HG03025 (cell line): ENCODE results near the gene CNOT2.
"Not testable (repeated sequence)": the region's sequence is repeated elsewhere in the genome, so short reads cannot be mapped to it uniquely, and the experiment has no call there.

Experiments
- ATAC-seq: cut with Tn5 transposase; IDR thresholded peaks from one replicate; pipeline ENCODE4 v1.9.1; 2021; ENCODE audit warnings: mild to moderate bottlenecking, moderate library complexity; ENCODE audit not compliant: unreplicated experiment, low FRiP score

The CNOT2 gene

GRCh38 chr12:70292017-70292776 is 49.0 kb downstream of the CNOT2 start:
- no peak for ATAC-seq

GRCh38 chr12:70304684-70305555 is 61.7 kb downstream of the CNOT2 start:
- not testable (repeated sequence) for ATAC-seq

DNA sequence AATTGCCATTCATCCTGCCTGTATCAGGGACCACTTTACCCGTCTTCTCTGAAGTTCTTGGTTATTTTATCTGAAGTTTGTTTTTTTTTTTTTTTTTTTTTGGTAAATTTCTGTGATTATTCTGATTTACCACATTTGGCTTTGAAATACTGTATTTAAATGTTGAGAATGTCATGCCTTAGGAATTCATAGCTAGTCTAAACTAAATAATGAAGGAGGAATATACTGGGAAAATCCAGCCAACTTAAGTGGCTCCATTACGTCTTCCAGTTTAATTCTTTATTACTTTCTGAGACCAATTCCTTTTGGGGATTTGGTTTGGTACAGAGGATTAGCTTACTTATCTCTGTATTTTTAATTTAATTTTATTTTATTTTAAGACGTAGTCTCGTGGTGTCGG is 62.6 kb downstream of the CNOT2 start:
- ATAC-seq: no peak

DNA sequence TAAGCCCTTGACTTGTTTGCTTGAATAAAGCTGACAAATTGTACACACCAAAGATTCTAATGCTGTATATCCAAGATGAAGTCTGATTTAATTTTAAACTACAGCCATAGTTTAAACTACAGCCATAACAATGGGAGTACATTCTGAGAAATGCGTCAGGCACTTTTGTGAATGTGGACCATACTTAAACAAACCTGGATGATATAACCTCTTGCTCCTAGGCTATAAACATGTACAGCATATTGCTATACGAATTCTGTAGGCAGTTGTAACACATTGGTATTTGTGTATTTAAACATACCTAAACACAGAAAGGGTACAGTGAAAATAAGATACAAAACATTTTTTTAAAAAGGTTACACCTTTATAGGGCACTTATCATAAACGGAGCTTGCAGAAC is 63.4 kb downstream of the CNOT2 start:
- ATAC-seq: no peak

DNA sequence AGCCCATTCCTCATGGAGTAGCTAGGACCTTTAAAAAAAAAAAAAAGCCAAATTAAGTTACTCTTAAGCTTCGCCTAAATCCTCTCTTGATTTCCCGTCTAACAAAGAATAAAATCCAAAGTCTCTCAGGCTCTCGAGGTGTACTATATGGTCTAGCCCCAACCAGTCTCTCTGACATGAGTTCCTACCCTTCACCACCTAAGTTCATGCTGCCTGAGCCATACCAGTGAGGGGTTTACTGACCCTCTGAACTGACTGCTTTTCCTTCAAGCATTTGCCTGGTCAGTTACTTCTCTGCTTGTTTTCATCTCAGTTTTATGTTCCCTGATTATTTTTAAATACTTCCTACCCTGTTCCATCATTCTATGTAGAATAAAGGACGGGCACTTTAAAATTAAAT is 64.6 kb downstream of the CNOT2 start:
- no peak for ATAC-seq

GRCh38 chr12:70309348-70309747 is 66.1 kb downstream of the CNOT2 start:
- ATAC-seq: no peak

DNA sequence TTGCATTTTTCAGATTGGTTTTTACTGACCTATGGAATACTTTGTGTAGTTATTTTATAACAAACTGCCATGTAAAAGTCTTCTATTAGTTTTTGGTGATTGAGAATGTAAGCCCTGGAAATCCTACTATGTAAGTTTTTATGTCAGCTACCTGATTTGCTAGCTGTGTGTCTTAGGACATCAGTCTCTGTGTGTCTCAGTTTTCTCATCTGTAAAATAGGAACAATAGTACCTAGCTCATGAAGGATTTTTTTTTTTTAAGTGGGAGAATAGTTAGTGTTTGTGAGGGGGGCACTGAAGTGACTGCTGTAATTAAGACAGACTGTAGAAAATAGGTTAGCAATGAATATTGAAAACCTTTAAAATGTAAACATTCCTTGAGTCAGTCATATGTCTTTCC is 70.9 kb downstream of the CNOT2 start:
- ATAC-seq: no peak

GRCh38 chr12:70317781-70318180 is 74.5 kb downstream of the CNOT2 start:
- ATAC-seq: peak; percentile 92

GRCh38 chr12:70319605-70320004 is 76.4 kb downstream of the CNOT2 start:
- ATAC-seq: no peak

DNA sequence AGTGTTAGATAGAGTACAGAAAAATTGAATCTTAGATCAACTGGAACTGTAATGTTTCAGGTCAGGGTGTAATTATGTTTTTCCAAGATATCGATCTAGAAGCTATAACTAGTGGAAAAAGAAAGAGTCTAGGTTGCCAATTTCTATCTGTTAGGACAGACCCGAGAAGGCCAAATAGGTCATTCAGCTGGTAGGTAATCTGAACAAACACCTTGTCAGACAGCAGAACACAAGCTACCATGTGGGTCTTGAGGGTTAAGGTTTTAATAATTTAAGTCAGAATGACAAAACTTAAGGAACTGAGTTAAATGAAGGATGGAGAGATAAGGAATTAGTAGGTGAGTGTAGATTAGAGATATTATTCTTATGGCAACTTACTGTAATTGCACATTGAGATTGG is 78.0 kb downstream of the CNOT2 start:
- ATAC-seq: no peak

DNA sequence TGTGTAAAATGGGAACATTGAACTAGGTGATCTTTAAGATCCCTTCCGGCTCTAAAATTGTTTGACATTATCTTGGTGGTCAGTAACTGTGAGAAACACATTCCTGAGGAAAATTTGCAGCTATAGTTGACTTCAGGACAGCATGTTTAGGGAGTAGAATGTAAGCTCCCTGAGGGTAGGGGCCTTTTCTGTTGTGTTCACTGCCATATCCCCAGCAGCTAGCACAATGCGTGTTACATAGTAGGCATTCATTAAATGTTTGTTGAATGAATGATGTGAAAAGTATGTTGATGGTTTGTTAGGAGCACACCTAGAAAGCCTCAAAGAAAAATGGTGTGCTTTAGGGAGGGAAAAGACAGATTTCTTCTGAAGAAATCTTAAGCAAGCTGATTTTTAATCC is 84.3 kb downstream of the CNOT2 start:
- ATAC-seq: no peak

DNA sequence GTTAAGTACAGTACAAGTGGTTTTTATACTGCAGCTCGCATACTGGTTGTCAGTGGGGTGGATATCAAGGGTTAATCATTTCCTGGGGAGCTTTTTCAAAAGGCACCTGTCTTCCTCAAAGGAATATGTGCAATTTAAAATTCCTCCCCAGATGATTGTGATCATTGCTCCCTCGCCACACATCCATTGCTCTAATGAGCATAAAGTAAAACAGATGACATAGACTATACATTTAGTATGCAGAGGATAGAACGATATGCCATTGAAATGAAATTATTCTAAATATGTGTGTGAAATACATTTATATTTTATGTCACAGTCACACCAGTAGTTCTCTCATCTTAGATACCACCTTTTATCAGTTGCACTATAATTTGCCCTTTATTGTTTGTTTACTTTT is 86.5 kb downstream of the CNOT2 start:
- ATAC-seq: no peak

DNA sequence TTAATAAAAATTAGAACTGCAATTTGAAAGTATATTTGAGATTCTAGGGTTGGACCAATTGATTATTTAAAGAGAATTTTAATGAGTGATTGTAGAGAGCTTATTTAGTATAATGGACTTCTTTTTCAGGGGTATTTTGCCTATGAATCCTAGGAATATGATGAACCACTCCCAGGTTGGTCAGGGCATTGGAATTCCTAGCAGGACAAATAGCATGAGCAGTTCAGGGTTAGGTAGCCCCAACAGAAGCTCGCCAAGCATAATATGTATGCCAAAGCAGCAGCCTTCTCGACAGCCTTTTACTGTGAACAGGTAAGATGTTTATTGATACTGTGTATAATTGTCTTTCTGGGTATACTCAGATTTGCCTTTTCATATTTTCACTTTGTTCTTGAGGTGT is 86.9 kb downstream of the CNOT2 start:
- ATAC-seq: no peak

GRCh38 chr12:70332236-70332635 is 89.0 kb downstream of the CNOT2 start:
- ATAC-seq: no peak

DNA sequence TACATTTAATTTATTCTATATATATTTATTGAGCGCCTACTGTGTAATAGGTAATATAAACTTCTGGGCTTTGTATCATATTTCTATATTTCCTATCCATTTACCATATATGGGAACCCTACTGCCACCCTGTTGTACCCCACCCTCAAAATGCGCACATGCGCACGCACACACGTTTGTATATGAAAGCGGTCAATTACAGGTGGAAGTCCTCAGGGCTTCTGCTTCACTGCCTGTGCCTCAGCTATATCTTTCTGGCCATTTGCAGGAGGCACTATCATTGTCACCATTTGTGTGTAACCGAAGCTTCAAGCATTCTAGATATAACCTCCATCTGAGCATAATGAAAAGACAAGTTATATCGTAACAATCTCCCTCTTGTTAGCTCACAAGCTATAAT is 91.5 kb downstream of the CNOT2 start:
- ATAC-seq: no peak

DNA sequence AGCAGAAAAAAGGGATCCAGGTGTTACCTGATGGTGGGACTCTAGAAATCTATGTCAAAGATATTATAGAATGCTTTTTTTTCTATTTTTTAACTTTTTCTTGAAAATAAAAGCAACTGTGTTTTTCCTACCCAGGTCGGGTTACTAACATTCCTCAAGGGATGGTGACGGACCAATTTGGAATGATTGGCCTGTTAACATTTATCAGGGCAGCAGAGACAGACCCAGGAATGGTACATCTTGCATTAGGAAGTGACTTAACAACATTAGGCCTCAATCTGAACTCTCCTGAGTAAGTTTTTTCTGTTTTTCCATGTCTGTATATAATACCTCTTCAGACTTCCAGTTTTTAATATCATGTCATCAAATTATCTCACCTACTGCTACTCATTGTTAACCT is 95.3 kb downstream of the CNOT2 start:
- no peak for ATAC-seq

DNA sequence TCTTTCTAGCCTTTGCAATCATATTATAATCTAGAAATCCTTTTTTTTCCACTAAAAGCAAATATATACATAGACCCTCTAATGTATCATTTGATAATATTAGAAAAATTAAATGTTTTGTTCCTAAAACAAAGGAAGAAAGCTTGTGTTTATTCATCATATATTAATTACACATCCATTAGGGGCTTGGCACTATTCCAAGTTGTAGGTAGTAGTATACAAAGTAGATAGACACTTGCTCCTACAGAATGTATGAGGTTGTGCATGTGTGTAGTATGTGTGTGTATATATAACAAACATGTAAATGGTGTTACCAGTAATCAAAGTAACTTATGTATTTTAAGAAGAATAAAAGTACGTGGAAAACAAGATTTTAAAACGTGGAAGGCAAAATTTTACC is 107.8 kb downstream of the CNOT2 start:
- ATAC-seq: no peak

- no peak for ATAC-seq
Observed at GRCh38 chr12:70353780-70354660, 110.8 kb downstream of the CNOT2 start.

DNA sequence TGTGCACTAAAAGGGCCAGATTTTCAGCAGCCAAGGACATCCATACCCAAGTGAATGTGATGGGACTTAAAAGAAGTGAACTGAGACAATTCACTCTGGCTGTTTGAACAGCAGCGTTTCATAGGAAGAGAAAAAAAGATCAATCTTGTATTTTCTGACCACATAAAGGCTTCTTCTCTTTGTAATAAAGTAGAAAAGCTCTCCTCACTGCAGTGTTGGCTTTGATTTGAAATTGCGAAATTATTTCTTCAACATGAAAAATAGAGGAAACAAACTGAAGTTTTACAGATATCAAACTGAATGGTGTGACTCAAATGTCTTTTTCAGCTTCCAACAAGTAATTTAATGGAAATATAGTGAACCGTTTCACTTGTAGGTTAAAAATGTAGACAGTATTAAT is 111.6 kb downstream of the CNOT2 start:
- no peak for ATAC-seq

GRCh38 chr12:70355972-70356371 is 112.7 kb downstream of the CNOT2 start:
- no peak for ATAC-seq
